HG03159 (cell line): Measurements from ENCODE around the gene SPEM1.
"Not testable (repeated sequence)": the region's sequence is repeated elsewhere in the genome, so short reads cannot be mapped to it uniquely, and the experiment has no call there.

Source experiments
- ATAC-seq: cut with Tn5 transposase; IDR thresholded peaks from one replicate; pipeline ENCODE4 v1.9.1; 2021; ENCODE audit warnings: mild to moderate bottlenecking, moderate library complexity; ENCODE audit not compliant: unreplicated experiment

SPEM1 gene

GRCh38 chr17:7467498-7467897, 47.4 kb downstream of the SPEM1 start:
- ATAC-seq, result no peak

- ATAC-seq, result no peak
These were observed 48.2 kb downstream of the SPEM1 start for GRCh38 chr17:7468290-7468689.

- ATAC-seq, result no peak
These were observed 48.8 kb downstream of the SPEM1 start for GRCh38 chr17:7468804-7469389.

- ATAC-seq, result not testable (repeated sequence)
These were observed 49.7 kb downstream of the SPEM1 start for GRCh38 chr17:7469843-7470242.

GRCh38 chr17:7470457-7470973, 50.4 kb downstream of the SPEM1 start:
- ATAC-seq, result not testable (repeated sequence)
